Testis (tissue), 2 donors: Measurements from ENCODE around the gene SPP1.

Experiments
- POLR2A ChIP-seq: fragments of 450-650 bp; IDR thresholded peaks from one replicate; pipeline ENCODE4 v1.6.1; 2017; ENCODE audit warnings: antibody characterized with exemption, mild to moderate bottlenecking, moderate library complexity
- TF ChIP-seq, protein P1 (sequence below), 3 experiments: fragments of 450-650 bp in 2 of 3; fragments of 200-600 bp in 1 of 3; sonication (generic) in 1 of 3; IDR thresholded peaks; one replicate each; pipeline ENCODE4 v1.5.1; 2016 to 2019; ENCODE audit warnings: antibody characterized with exemption in 3 of 3, mild to moderate bottlenecking in 2 of 3, moderate library complexity in 1 of 3

DNA sequence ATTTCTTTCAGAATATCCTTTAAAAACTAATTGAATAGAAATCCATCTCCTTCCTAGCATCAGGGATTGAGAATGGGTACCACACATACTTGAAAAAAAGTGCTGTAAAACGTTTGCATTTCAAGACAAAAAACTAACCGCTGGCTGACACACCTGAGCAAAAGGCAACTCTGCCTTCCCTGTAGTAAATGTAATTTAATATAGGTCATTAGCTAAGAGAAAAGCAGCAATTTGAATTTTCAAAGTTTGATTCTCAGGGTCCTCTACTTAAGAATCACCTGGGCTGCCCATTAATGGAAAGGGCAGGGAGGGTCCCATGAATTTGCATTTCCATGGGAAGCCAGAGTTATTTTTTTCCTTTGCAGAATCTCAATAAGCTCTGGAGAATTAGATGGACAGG is 40.5 kb upstream of the SPP1 start:
- TF ChIP-seq, protein P1, sequence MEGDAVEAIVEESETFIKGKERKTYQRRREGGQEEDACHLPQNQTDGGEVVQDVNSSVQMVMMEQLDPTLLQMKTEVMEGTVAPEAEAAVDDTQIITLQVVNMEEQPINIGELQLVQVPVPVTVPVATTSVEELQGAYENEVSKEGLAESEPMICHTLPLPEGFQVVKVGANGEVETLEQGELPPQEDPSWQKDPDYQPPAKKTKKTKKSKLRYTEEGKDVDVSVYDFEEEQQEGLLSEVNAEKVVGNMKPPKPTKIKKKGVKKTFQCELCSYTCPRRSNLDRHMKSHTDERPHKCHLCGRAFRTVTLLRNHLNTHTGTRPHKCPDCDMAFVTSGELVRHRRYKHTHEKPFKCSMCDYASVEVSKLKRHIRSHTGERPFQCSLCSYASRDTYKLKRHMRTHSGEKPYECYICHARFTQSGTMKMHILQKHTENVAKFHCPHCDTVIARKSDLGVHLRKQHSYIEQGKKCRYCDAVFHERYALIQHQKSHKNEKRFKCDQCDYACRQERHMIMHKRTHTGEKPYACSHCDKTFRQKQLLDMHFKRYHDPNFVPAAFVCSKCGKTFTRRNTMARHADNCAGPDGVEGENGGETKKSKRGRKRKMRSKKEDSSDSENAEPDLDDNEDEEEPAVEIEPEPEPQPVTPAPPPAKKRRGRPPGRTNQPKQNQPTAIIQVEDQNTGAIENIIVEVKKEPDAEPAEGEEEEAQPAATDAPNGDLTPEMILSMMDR (IDR thresholded peaks at IDR 0.05), result no peak
- no peak for TF ChIP-seq POLR2A
